NB4 (cell line): ENCODE data around the gene C4BPA.

ENCODE experiments used
- DNase-seq: peaks from one replicate; pipeline ENCODE4 v3.0.0; 2010; ENCODE audit warnings: low read depth
- H3K4me3 ChIP-seq: one replicate; pipeline ENCODE4 v1.5.1; 2011; ENCODE audit warnings: mild to moderate bottlenecking, low read depth, low read length, moderate library complexity
- CTCF ChIP-seq: IDR thresholded peaks from one replicate; pipeline ENCODE4 v1.5.1; 2012; ENCODE audit warnings: low read depth, low read length
- MAX ChIP-seq: IDR thresholded peaks from 2 replicates; pipeline ENCODE4 v1.6.1; 2011; ENCODE audit warnings: low read depth, low read length
- MYC ChIP-seq: IDR thresholded peaks from 2 replicates; pipeline ENCODE4 v1.6.1; 2011; ENCODE audit warnings: low read depth, low read length
- POLR2A ChIP-seq: IDR thresholded peaks from 2 replicates; pipeline ENCODE4 v1.6.1; 2011; ENCODE audit warnings: mild to moderate bottlenecking; ENCODE audit not compliant: insufficient read length; ENCODE audit errors: extremely low read depth

Gene C4BPA

GRCh38 chr1:207164086-207164485 lies 60.1 kb downstream of the C4BPA start:
- TF ChIP-seq MYC (no peak), MAX (no peak), CTCF (no peak), POLR2A (no peak)
- H3K4me3 ChIP-seq = no peak overlapping the region
- no peak for DNase-seq

GRCh38 chr1:207172321-207172720 lies 68.3 kb downstream of the C4BPA start:
- TF ChIP-seq MYC (no peak), POLR2A (no peak), MAX (no peak), CTCF (no peak)
- H3K4me3 ChIP-seq = no peak overlapping the region
- no peak for DNase-seq

- no peak overlapping the region for H3K4me3 ChIP-seq
- DNase-seq = peak; percentile 16
- TF ChIP-seq POLR2A (no peak), CTCF (no peak), MAX (no peak), MYC (no peak)
Measured at GRCh38 chr1:207172885-207173284, 68.9 kb downstream of the C4BPA start.

GRCh38 chr1:207173396-207173795 lies 69.4 kb downstream of the C4BPA start:
- no peak overlapping the region for H3K4me3 ChIP-seq
- no peak for DNase-seq
- TF ChIP-seq MYC (no peak), CTCF (no peak), MAX (no peak), POLR2A (no peak)

- no peak overlapping the region for H3K4me3 ChIP-seq
- DNase-seq = no peak
- TF ChIP-seq MAX = no peak
- TF ChIP-seq MYC = no peak
- TF ChIP-seq POLR2A = no peak
- TF ChIP-seq CTCF = no peak
Measured at GRCh38 chr1:207174913-207175312, 70.9 kb downstream of the C4BPA start.

- no peak for TF ChIP-seq POLR2A
- TF ChIP-seq MYC = no peak
- no peak for TF ChIP-seq MAX
- no peak for TF ChIP-seq CTCF
- H3K4me3 ChIP-seq = no peak overlapping the region
Measured at GRCh38 chr1:207179036-207179435, 75.0 kb downstream of the C4BPA start.

More at GRCh38 chr1:207179036-207179435, 75.0 kb downstream of the C4BPA start:
- DNase-seq = no peak
